ENCODE measurements around the gene COG4.
"Not testable (repeated sequence)": the region's sequence is repeated elsewhere in the genome, so short reads cannot be mapped to it uniquely, and the experiment has no call there.

Gene COG4

DNA sequence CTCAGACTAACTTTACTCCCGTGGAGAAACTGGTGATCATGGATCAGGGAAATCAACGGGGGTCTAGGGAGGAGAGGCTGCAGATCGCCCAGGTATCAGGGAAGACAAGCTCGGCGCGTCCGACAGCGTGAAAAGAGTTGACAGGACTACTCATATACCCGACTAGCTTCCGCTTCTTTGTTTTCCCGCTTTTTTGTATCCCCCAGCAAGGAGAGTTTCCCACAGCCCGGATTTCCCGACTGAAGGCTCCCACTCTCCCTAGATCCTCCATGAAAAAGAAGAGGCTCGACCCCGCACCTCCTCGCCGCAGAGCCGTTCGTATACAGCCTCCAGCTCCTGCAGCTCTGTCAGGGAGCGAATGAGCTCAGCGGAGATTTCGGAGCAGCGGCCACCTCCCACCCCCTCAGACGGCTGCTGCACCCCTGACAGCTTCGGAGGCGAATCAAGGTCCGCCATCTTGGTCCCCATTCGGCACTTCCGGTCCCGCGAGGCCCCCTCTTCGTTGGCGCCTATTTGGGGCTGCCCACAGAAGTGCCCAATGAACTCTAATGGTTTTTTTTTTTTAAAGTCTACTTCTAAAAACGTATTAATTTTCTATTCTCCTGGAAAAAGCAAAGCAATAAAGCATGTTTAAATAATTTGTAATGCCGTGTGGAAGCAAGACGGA is at the start of gene COG4:
COG4 (minus strand) TSS at position 479 of the 667 bp plus-strand sequence; CDS start at position 468, 11 bp downstream.
- FAIRE-seq, result peak; percentile 78

DNA sequence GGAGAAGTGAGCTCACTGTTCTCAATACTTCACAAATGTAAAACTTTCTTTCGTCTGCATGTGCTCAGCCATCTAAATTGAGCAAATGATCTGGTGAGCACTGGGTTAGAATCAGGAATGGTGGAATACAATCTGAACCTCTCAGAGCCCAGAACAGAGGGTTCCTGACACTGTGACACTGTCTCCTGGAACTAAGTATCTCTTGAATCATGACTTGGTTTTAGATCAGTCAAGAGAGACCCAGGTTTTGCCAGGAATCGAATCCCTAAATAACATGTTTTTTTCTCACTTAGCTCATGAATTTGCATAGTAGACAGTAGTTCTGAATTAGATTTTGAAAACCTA is 49.5 kb upstream of the COG4 start:
- FAIRE-seq (no peak), DNase-seq (ENCODE audit: extremely low spot score, insufficient read length, low read depth) (no peak)

More for the DNA sequence above, at the start of gene COG4:
- DNase-seq (ENCODE audit: extremely low spot score, insufficient read length, low read depth), result peak; percentile 78

DNA sequence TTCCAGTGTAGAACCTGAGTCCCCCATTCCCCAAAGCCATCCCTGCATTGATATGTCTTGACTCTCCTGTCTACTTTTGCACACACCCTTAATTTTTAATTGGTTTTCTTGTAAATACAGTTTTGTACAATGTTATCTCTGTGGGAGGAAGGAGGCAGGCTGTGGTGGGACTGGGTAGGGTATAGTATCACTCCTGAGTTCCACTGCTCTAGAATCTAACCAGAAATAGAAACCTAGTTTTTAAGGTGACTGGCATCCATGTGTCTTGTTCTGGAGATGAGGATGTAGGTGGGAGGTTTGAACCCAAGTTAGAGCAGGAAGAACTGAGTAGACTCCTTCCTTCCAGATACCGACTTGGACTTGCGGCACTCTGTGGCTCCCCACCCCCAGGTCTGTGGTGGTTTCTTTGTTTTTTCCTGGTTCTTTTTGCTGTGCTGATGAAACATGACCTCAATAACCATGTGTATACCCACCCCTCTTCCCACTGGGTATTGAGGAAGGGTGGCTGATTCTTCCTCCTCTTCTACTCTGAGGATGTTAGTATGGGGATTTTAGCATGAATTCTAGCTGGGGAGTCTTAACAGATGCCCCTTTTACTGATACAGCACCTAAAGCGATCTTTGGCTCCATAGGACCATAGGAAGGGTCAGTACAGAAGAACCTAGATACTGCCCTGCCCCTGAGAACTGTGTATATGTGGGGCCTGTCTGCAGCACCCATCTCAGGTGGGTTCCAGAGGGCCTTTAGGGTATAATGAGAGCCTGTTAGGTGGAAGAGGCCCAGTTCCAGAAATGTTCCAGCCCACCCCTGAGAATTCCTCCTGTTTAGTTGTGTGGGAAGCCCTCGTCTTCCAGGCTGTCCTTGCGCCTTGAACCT is 48.9 kb upstream of the COG4 start:
- DNase-seq (ENCODE audit: extremely low spot score, insufficient read length, low read depth), result no peak
- FAIRE-seq, result no peak

DNA sequence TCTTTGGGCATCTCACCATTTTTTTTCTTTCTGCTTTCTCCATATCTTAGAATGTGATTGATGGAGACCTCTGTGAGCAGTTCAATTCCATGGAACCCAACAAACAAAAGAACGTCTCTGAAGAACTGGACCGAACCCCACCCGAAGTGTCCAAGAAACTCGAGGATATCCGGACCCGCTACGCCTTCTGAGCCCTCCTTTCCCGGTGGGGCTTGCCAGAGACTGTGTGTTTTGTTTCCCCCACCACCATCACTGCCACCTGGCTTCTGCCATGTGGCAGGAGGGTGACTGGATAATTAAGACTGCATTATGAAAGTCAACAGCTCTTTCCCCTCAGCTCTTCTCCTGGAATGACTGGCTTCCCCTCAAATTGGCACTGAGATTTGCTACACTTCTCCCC is 48.3 kb upstream of the COG4 start:
- FAIRE-seq (no peak), DNase-seq (ENCODE audit: extremely low spot score, insufficient read length, low read depth) (no peak)

DNA sequence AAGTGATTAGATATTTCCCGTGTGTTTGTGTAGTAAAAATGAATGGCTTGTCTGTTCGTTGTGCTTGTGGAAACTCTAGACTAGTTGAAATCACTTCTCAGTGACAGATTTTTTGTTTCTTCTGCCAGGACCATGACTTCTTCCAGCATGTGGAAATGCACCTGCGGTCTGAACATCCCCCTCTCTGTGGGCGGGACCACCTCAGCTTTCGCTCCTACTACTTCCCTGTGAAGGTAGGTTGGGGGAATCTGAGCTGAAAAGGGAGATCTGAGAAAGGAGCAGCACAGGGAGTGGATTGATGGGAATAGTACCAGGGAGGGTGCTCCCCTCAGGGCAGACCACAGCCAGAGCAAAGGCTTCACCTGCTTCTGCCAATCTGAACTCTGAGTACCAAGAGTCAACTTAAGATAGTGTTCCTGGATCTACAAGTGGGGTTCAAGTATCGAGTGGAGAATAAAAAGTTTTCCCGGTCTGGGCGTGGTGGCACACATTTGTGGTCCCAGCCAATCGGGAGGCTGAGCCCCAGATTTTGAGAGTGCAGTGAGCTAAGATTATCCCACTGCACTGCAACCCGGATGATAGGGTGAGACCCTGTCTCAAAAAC is 47.7 kb upstream of the COG4 start:
- DNase-seq (ENCODE audit: extremely low spot score, insufficient read length, low read depth), result no peak
- FAIRE-seq, result no peak

DNA sequence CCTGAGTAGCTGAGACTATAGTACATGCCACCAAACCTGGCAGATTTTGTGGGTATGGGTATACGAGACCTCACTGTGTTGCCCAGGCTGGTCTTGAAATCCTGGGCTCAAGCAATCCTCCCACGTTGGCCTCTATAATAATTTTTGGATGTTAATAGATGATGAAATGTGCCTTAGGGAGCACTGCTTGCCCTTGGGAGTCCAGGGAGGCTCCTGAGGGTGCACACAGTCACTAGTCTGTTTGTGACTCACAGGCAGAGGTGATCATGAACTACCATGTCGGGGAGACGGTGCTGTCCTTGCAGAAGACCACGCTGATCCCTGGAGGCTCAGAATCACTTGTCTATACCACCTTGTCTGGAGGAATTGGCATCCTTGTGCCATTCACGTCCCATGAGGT is 46.4 kb upstream of the COG4 start:
- FAIRE-seq, result no peak
- no peak for DNase-seq (ENCODE audit: extremely low spot score, insufficient read length, low read depth)

DNA sequence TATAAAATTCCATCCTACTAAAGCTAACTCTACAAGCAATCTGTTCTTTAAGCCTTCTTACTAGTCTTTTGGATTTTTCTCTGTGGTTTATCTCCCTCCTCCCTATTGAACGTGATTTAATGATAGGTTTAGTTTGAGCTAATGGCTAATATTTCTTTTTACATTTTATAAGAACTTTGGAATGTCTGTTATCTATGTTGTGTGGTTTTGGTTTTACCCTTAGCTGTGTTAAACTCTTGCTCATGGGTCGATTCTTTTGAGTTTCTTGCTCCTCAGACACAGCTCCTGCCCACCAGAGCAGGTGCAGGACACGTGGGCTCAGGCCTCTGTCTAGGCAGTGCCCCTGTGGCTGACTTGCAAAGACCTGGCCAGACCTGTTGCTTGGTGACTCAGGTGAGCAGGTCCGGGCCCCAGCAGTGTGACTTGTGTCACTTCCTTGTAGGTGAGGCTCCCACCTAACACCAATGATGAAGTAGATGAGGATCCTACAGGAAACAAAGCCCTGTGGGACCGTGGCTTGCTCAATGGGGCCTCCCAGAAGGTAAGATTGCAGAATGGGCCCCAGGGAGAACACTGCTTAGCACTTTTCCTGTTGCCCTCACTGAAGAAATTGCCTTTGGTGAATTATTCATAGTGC is 45.4 kb upstream of the COG4 start:
- DNase-seq (ENCODE audit: extremely low spot score, insufficient read length, low read depth), result no peak
- FAIRE-seq, result no peak

DNA sequence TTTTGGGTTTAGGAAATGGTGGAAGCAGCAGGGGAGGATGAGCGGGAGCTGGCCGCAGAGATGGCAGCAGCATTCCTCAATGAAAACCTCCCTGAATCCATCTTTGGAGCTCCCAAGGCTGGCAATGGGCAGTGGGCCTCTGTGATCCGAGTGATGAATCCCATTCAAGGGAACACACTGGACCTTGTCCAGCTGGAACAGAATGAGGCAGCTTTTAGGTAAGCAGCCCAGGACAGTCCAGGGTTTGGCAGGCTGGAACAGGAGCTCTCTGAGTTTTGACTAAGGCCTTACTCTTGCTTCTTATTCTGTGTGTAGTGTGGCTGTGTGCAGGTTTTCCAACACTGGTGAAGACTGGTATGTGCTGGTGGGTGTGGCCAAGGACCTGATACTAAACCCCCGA is 41.7 kb upstream of the COG4 start:
- FAIRE-seq (no peak), DNase-seq (ENCODE audit: extremely low spot score, insufficient read length, low read depth) (no peak)

DNA sequence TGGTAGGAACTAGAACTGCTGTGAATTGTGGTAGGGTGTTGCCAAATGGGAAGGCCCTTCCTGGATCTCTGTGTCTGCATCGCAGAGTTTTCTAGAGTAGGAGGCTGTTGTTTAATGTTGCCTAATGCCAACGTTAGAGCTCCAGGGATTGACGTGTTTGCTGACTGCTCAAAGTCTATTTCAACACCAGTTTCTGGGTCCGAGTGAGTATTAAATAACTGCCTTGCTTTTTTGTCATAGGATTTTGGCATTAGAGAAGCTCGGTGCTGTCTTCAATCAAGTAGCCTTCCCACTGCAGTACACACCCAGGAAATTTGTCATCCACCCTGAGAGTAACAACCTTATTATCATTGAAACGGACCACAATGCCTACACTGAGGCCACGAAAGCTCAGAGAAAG is 40.3 kb upstream of the COG4 start:
- DNase-seq (ENCODE audit: extremely low spot score, insufficient read length, low read depth) (no peak), FAIRE-seq (no peak)

DNA sequence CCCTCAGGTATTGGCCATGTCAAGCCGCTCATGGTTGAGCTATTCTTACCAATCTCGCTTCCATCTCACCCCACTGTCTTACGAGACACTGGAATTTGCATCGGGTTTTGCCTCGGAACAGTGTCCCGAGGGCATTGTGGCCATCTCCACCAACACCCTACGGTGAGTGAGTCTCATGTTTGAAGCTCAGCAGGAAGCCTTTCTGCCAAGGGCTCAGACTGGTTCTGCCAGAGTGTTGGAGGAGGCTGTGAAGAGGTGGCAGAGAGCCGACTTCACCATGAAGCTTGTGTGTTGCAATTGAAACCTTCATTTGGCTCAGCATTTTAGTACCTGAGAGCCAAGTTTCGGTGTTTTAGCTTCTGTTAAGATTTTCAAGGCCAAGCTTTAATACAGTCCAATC is 38.3 kb upstream of the COG4 start:
- FAIRE-seq, result no peak
- no peak for DNase-seq (ENCODE audit: extremely low spot score, insufficient read length, low read depth)

DNA sequence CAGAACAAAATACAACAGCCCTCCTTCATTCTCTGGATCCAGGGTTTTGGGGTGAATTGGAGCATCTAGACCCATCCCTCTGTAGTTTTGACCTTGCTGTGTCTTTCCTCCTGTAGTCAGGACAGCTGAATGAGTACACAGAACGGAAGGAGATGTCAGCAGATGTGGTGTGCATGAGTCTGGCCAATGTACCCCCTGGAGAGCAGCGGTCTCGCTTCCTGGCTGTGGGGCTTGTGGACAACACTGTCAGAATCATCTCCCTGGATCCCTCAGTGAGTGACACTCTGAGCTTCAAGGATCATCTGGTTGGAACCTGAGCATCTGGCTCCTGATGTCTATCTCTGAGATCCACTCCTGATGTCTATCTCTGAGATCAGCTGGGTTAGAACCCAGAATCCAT is 32.7 kb upstream of the COG4 start:
- no peak for FAIRE-seq
- no peak for DNase-seq (ENCODE audit: extremely low spot score, insufficient read length, low read depth)

DNA sequence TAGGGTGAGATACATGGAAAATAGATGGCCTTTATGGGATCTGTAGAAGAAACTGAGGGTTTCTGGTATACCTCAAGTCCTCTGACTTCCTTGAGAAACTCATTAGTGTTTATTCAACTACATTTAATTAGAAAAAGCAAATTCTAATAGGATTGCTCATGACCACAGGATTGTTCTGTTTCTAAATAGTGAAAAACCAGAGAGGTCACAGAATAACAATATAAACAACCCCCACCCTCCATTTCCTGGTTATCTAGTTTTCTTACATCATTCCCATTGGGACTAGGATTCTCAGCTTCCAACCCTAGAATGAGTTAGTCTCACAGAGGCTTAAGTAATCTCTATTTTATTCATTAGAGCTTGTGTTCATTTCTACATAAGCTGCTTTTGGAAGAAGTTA is 30.3 kb upstream of the COG4 start:
- DNase-seq (ENCODE audit: extremely low spot score, insufficient read length, low read depth), result no peak

DNA sequence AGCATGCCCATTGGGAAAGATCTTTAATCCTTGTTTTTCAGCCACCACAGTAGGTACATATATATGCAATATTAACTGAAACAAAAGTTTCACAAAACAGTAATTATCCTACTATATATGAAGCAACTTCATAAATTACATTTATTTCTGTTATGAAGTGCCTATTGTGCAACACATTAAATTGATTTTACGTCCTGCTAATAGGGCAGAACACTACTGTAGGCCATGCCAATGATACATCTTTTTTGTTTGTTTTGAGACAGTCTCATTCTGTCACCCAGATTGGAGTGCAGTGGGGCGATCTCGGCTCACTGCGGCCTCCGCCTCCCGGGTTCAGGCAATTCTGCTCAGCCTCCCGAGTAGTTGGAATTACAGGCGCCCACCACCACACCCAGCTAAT is 29.3 kb upstream of the COG4 start:
- DNase-seq (ENCODE audit: extremely low spot score, insufficient read length, low read depth), result no peak
- FAIRE-seq, result no peak

More for the DNA sequence above, 30.3 kb upstream of the COG4 start:
- FAIRE-seq, result no peak

DNA sequence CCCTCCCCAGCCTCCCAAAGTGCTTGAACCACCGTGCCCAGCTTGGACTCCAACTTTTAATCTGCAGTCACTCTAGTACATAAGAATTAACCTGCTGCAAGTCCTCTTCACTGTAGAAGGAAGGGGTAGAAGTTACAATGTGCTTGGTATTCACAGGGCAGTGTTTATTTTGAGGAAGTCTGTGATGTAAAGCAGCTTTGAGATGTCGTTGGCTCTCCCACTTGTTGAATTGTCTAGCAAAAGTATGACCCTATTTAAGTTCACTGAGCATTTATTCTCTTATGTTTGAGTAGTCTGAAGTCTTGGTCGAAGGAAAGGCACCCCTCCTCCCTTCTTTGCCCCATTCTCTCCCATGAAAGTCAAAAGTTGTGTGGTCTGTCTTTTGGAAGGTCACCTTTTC is 28.4 kb upstream of the COG4 start:
- FAIRE-seq, result no peak

DNA sequence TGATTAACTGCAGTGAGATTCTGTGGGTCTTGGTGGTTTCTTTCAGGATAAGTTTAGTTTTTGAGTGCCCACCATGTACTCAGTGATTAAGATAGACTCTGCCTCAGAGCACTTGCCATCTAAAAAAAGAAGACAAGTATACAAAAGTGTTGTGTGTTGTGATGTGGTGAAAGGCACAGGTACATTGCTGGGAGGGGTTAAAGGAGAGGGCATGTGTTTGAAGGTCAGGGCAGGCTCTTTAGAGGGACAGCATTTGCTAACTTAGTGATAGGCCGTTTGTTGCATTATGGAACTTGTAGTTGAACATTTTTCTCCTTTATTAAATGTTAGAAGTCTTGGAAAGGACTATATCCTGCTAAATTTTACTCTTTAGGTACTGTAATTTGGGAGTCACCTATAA is 26.7 kb upstream of the COG4 start:
- no peak for DNase-seq (ENCODE audit: extremely low spot score, insufficient read length, low read depth)
- FAIRE-seq, result no peak

More for the DNA sequence above, 28.4 kb upstream of the COG4 start:
- no peak for DNase-seq (ENCODE audit: extremely low spot score, insufficient read length, low read depth)

DNA sequence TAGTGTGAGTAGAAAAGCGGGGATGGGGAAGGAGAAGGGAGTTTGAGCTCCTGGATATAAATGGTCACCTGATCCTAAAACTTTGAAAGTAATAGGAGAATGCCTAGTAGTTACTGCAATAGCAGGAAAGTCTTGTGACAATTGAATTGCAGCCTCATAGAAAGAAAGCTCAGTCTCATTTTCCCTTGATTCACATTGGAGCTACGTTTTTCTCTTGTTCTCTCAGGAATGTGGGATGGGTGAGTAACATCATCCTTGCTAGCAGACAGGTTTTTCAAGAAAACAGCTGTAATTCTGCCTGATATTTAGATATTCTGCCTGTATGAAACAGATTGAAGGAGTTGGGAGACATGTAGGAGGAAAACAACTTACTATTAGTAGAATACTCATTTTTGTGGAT is 25.6 kb upstream of the COG4 start:
- FAIRE-seq (no peak), DNase-seq (ENCODE audit: extremely low spot score, insufficient read length, low read depth) (no peak)

DNA sequence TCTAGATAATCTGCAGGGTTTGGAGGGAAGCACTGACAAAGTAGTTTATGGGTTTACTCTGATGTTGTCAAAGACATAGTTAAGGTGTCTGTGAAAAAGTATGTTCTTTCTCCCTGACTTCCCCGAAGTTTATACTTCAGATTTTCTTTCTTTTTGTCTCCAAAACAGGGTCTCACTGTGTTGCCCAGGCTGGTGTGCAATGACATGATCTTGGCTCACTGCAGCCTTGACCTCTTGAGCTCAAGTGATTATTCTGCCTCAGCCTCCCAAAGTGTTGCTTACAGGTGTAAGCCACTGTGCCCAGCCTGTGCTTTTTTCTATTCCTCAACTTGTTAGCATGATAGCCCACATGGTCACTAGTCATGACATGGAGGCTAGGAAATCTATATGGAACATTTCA is 21.2 kb upstream of the COG4 start:
- DNase-seq (ENCODE audit: extremely low spot score, insufficient read length, low read depth), result no peak
- FAIRE-seq, result no peak

DNA sequence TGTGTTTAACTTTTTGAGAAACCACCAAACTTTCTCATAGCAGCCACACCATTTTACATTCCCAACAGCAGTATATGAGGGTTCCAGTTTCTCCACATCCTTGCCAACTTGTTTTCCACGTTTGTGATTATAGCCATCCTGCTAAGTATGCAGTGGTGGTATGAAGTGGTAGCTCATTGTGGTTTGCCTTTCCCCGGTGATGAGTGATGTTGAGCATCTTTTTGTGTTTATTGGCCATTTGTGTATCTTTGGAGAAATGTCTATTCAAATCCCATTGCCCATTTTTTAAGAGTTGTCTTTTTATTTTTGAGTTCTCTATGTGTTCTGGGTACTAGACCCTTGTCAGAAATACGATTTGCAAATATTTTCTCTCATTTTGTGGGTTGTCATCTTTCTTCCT is 17.6 kb upstream of the COG4 start:
- DNase-seq (ENCODE audit: extremely low spot score, insufficient read length, low read depth) (no peak), FAIRE-seq (no peak)

DNA sequence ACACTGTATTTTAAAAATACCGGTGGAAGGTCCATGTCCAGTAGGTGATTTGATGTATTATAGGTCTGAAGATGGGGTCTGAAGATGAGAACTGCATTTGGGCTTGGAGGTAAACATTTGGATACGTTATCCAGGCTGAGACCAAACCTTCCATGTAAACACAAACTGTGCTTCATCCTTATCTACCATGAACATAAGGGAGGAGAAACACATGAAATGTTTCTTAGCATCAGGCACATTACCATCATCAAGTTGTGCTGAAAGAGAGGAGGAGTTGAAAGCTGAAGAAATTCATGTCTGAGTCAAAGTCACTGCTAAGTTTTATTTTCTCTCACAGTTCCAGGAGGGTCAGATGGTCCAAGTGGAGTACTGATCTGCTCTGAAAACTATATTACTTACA is 11.6 kb upstream of the COG4 start:
- no peak for DNase-seq (ENCODE audit: extremely low spot score, insufficient read length, low read depth)
- FAIRE-seq, result no peak

DNA sequence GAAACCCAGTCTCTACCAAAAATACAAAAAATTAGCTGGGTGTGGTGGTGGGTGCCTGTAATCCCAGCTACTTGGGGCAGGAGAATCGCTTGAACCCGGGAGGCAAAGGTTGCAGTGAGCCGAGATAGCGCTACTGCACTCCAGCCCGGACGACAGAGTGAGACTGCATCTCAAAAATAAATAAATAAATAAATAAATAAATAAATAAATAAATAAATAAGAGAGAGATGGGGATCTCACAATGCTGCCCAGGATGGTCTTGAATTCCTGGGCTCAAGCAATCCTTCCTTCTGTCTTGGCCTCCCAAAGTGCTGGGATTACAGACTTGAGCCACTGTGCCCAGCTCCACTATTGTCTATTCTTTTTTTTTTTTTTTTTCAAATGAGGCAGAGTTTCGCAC is 6.6 kb upstream of the COG4 start:
- DNase-seq (ENCODE audit: extremely low spot score, insufficient read length, low read depth); FAIRE-seq: not testable (repeated sequence)

Measured in GM18507 (cell line).